OCI-LY7 (cell line): ENCODE data around the gene TMEM18. TPM values are rescaled to one million over a fixed set of nuclear protein-coding genes. Genes with fewer than 3 reads are reported as not detected.

Source experiments
- BruUV-seq: library from RNA; stranded (reverse); fragments of 400-500 nt; replicated peaks from 2 replicates; lab custom pipeline; 2021; lab: Mats Ljungman, UMichigan
- CTCF ChIA-PET: fragments of 300-600 bp; sonication (Branson Sonifier 250); formaldehyde crosslinking; loops from one replicate; lab custom pipeline; 2022; ENCODE audit warnings: antibody characterized with exemption; ENCODE audit not compliant: unreplicated experiment; lab: Charles Lee
- POLR2A ChIA-PET: fragments of 300-600 bp; sonication (Branson Sonifier 250); formaldehyde crosslinking; loops from one replicate; lab custom pipeline; 2022; ENCODE audit warnings: antibody characterized with exemption; lab: Charles Lee
- DNase-seq: peaks from one replicate; pipeline ENCODE4 v3.0.0-alpha.2; 2015; ENCODE audit warnings: low spot score
- H2AFZ ChIP-seq: fragments of 200-600 bp; sonication (generic), shearing (Covaris generic); 2 replicates; pipeline ENCODE4 v1.6.1; 2014; ENCODE audit warnings: mild to moderate bottlenecking, antibody characterized with exemption, low read length, moderate library complexity
- H3K27ac ChIP-seq: fragments of 200-600 bp; sonication (generic); 2 replicates; pipeline ENCODE4 v1.5.1; 2014; ENCODE audit warnings: mixed run types, low read depth, mild to moderate bottlenecking, moderate library complexity, low read length, inconsistent platforms; ENCODE audit not compliant: poor library complexity, severe bottlenecking
- H3K36me3 ChIP-seq: fragments of 200-600 bp; sonication (generic); 2 replicates; pipeline ENCODE4 v1.6.1; 2014; ENCODE audit warnings: mild to moderate bottlenecking, antibody characterized with exemption, low read length, moderate library complexity, mixed read lengths; ENCODE audit not compliant: insufficient read depth
- H3K4me1 ChIP-seq: fragments of 200-600 bp; sonication (generic); 2 replicates; pipeline ENCODE4 v1.5.1; 2014; ENCODE audit warnings: mild to moderate bottlenecking, low read length; ENCODE audit not compliant: insufficient read depth, poor library complexity, severe bottlenecking
- H3K4me2 ChIP-seq: fragments of 200-600 bp; sonication (generic); 2 replicates; pipeline ENCODE4 v1.6.1; 2014; ENCODE audit warnings: mild to moderate bottlenecking, low read length
- H3K4me3 ChIP-seq: fragments of 200-600 bp; sonication (generic); 2 replicates; pipeline ENCODE4 v1.5.1; 2014; ENCODE audit warnings: mild to moderate bottlenecking, low read depth, low read length; ENCODE audit not compliant: poor library complexity, severe bottlenecking
- H3K79me2 ChIP-seq: fragments of 200-600 bp; sonication (generic); 2 replicates; pipeline ENCODE4 v1.6.1; 2016; ENCODE audit warnings: low read depth, mild to moderate bottlenecking, low read length, moderate library complexity, mixed read lengths; ENCODE audit not compliant: insufficient read depth
- H3K9me2 ChIP-seq: fragments of 200-600 bp; sonication (generic); 2 replicates; pipeline ENCODE4 v1.6.1; 2016; ENCODE audit warnings: mild to moderate bottlenecking, low read length, mixed read lengths; ENCODE audit not compliant: insufficient read depth
- H3K9me3 ChIP-seq: fragments of 200-600 bp; sonication (generic); 2 replicates; pipeline ENCODE4 v1.6.1; 2014; ENCODE audit warnings: mild to moderate bottlenecking, mixed run types, low read length, mixed read lengths
- H4K20me1 ChIP-seq: fragments of 200-600 bp; sonication (generic); 2 replicates; pipeline ENCODE4 v1.6.1; 2014; ENCODE audit warnings: mild to moderate bottlenecking, antibody characterized with exemption, low read length, moderate library complexity, mixed read lengths; ENCODE audit not compliant: insufficient read depth
- CTCF ChIP-seq: fragments of 200-600 bp; sonication (generic); conservative IDR thresholded peaks from 2 replicates; pipeline ENCODE4 v1.5.1; 2014; ENCODE audit warnings: mild to moderate bottlenecking, antibody characterized with exemption, low read length, moderate library complexity, mixed read lengths
- EZH2phosphoT487 ChIP-seq: fragments of 200-600 bp; sonication (generic); IDR thresholded peaks from 2 replicates; pipeline ENCODE4 v1.6.1; 2018; ENCODE audit warnings: low read depth, borderline replicate concordance, mild to moderate bottlenecking, mixed run types, antibody characterized with exemption, low read length, moderate library complexity, mixed read lengths
- intact Hi-C: fragments of 100-400 bp; cut with micrococcal nuclease; formaldehyde crosslinking; loops from one replicate; pipeline ENCODE4 v1.10.0; 2022; ENCODE audit not compliant: unreplicated experiment
- total RNA-seq, 2 experiments: library from RNA; depleted of rRNA in 1 of 2; stranded (reverse); fragments of >200 nt in 1 of 2; shearing (Covaris generic) in 1 of 2; gene quantifications; 2 replicates each; pipeline ENCODE4 v1.2.3, GENCODE V29; 2014 to 2022

The TMEM18 gene
- total RNA-seq, 2 experiments from 2014 or later: 18.2 to 31.1 TPM

DNA sequence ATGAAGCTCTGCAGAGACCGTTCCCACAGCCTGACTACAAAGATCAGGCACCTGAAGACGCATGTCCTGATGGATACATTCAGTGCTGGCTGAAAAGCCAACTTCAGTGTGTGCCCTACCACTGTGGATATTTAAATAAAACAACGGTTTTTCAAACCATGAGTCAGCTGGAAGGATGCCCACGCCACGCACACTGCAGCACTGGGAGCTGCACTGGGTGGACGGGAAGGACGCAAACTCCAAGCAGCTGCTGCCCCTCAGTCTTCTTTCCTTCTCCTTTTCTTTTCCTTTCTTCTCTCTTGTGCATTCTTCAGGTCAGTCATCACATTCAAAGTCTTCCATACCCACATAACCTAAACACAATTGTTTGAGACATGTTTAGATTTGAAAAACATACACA is 7.9 kb downstream of the TMEM18 start:
- Histone ChIP-seq H3K4me1 (peaks cover 7% of the 10 kb centered on the region), H3K4me2 (no peak overlapping the region), H3K9me3 (peaks cover 12% of the 10 kb centered on the region; the same call in 1 of the 2 replicates), H3K36me3 (peaks cover 94% of the 10 kb centered on the region), H3K4me3 (no peak overlapping the region), H3K9me2 (no peaks in the 10 kb centered on the region), H3K79me2 (peaks cover 17% of the 10 kb centered on the region), H3K27ac (no peak overlapping the region), H2AFZ (no peak overlapping the region), H4K20me1 (peaks cover 9% of the 10 kb centered on the region; the same call in 1 of the 2 replicates)
- intact Hi-C loops: no loop called here
- ChIA-PET CTCF (no interaction called here), POLR2A (interaction anchor here (0.6 kb wide), 1 partner anchor 8 kb away, joined by 3 read pairs; no protein-coding TSS in a partner anchor)
- no peak for DNase-seq
- TF ChIP-seq CTCF: no peak
- TF ChIP-seq EZH2phosphoT487: no peak
- TSS peak; percentile 49 for BruUV-seq

GRCh38 chr2:668000-668398 is 9.2 kb downstream of the TMEM18 start:
- no peaks in the 10 kb centered on the region for H3K9me2 ChIP-seq

More at GRCh38 chr2:668000-668398, 9.2 kb downstream of the TMEM18 start:
- no peak for DNase-seq
- no TSS peak for BruUV-seq
- H2AFZ ChIP-seq: no peak overlapping the region
- H3K4me1 ChIP-seq: no peaks in the 10 kb centered on the region
- H3K27ac ChIP-seq: no peak overlapping the region
- ChIA-PET POLR2A (no interaction called here), CTCF (no interaction called here)
- peaks cover 5% of the 10 kb centered on the region; the same call in 1 of the 2 replicates for H4K20me1 ChIP-seq
- peaks cover 6% of the 10 kb centered on the region; the same call in 1 of the 2 replicates for H3K79me2 ChIP-seq
- TF ChIP-seq EZH2phosphoT487: no peak
- TF ChIP-seq CTCF: no peak
- no peak overlapping the region for H3K4me3 ChIP-seq
- H3K36me3 ChIP-seq: peaks cover 95% of the 10 kb centered on the region
- H3K9me3 ChIP-seq: peaks cover 12% of the 10 kb centered on the region; the same call in 1 of the 2 replicates
- intact Hi-C loops: no loop called here
- H3K4me2 ChIP-seq: no peak overlapping the region
